Measurements from ENCODE around the gene CCM2.

CCM2 gene

DNA sequence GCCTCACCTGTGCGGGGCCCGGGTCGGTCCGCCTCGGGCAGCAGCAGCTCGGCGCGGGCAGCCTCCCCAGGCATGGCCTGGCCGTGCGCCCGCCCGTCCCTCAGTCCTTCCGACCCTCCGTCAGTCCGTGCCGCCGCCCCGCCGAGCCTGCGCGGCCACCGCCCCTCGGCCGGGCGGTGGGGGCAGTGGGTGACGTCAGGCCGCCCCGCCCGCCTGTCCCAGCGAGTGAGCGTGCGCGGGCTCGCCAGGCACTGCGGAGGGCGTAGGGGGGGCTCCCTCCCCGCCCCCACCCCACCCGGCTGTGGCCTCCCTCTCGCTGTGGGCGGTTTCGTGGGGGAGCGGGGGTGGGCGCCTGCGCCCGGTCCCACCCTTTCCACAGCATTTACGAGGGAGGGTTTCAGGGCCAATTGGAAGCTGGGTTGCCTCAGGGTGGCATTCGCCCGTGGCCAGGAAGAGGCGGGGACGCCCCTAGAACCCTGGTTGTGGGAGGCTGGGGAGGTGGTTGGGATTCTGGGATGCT is 88.9 kb downstream of the CCM2 start, which contains the start of gene NACAD:
Gene NACAD (minus strand): TSS at position 149 of the 520 bp plus-strand sequence. CDS start 75 bp downstream, at position 74.
- no peak within 1 kb of the TSS for H3K27ac ChIP-seq
- TF ChIP-seq, protein P1, sequence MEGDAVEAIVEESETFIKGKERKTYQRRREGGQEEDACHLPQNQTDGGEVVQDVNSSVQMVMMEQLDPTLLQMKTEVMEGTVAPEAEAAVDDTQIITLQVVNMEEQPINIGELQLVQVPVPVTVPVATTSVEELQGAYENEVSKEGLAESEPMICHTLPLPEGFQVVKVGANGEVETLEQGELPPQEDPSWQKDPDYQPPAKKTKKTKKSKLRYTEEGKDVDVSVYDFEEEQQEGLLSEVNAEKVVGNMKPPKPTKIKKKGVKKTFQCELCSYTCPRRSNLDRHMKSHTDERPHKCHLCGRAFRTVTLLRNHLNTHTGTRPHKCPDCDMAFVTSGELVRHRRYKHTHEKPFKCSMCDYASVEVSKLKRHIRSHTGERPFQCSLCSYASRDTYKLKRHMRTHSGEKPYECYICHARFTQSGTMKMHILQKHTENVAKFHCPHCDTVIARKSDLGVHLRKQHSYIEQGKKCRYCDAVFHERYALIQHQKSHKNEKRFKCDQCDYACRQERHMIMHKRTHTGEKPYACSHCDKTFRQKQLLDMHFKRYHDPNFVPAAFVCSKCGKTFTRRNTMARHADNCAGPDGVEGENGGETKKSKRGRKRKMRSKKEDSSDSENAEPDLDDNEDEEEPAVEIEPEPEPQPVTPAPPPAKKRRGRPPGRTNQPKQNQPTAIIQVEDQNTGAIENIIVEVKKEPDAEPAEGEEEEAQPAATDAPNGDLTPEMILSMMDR (conservative IDR thresholded peaks at IDR 0.05), result no peak

DNA sequence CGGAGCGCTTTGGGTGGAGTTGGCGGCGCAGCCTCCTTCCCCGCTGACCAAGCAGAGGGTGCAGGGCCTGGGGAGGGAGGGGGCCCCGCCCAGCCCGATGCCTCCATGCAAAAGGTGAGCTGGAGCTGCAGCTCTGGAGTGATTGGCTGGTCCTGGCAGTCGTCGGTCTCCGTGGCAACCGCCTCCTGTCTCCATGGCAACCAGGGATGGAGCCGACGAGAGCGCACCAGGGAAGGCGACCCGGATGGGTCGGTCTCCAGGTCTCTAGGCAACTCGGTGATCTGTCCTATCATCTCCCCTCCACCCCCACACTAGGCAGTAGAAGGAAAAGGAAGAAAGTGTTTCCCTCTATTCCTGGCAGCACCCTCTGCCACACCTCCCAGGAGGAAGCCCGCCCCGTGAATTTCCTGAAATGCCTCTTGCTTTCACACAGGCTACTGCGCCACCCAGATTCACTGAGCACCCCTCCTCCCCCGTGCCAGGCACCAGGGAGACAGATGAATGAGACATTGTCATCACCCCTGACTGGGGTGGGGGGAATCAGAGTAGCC is 89.4 kb downstream of the CCM2 start:
- no peak overlapping the region for H3K27ac ChIP-seq
- TF ChIP-seq, protein P1 (conservative IDR thresholded peaks at IDR 0.05), result no peak

DNA sequence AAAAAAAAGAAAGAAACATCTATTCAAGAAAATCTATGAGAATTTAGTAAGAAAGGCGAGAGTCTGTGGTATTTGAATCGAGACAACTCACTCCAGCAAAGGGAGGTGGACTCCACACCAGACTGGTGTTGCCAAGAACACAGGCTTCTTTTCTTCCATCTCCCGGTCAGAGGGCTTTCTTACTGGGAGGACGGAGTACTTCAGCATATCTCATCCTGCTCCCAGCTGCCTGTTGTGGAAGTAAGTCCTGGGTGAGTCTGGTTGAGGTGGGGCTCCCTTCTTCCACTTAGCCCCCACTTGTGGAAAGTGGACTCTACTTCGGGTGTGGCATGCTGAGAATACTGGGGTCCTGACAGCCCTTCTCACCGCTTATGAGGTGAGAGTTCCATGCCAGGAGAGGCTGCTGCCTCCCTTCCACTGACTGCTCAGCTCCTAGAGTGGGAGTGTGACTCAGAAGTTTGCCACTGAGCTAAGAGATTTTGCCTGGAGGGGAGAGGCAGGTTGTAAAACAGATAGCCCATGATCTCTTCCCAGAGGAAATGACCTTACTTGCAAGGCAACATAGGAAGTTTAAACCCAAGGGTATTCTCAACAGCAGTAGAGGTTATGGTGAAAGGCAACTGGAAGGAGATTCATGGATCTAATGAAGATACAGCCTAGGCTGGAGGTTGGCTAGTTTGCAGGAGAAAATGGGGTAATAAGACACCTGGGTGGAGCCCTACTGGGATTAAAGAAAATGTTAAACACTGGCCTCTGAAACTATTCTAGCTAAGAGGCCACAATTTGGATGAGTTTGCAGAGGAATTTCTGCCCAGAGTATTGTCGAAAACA is 92.3 kb downstream of the CCM2 start:
- TF ChIP-seq, protein P1 (conservative IDR thresholded peaks at IDR 0.05), result no peak
- H3K27ac ChIP-seq, result no peak overlapping the region

DNA sequence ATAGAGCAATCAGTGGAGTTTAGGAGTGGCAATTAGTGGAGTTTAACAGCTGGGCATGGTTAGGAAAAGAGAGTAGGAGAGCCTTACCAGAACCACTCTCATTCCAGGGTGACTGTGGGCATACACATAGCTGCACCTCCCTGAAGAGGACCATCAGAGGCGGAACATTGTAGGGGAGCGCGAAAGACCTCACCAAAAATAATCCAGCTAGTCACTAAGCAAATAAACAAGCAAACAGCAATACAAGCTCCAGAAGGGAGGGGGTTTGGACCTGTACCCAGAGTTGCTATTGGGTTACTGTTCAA is 92.9 kb downstream of the CCM2 start:
- H3K27ac ChIP-seq, result no peak overlapping the region
- TF ChIP-seq, protein P1 (conservative IDR thresholded peaks at IDR 0.05), result no peak

DNA sequence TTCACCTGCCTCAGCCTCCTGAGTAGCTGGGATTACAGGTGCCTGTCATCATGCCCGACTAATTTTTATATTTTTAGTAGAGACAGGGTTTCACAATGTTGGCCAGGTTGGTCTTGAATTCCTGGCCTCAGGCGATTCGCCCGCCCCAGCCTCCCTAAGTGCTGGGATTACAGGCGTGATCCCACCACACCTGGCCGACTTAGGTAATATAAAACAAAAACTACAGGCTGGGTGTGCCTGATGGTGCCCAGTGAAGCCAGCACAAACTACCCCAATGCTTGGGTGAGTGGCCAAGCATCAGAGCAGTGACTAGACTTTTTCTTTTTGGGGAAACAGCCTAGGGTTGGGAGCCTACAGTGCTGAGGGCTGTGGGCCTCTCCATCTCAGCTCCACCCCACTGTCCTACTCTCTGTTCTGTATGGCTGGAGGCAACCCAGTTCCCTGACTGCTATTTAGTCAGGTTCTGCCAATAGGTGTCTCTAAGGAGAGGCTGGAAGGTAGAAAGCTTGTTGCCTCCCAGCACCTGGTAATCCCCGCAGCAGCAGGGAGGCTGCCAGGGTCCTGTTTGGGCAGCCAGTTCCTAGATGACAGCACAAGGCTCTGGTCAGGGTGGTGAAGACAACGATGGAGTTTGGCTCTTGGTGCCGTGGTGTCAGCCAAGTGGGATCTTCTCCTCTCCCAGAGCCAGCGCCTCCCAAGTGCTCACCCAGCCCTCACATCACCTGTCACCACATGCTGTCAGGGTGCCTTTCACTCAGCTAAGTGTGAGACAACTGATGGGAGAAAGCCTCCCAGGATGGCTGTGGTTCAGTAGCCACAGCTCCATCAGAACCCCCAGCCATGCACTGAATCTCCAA is 99.2 kb downstream of the CCM2 start:
- TF ChIP-seq, protein P1 (conservative IDR thresholded peaks at IDR 0.05), result no peak

GRCh38 chr7:45099891-45100760 is 100.1 kb downstream of the CCM2 start:
- no peak overlapping the region for H3K27ac ChIP-seq
- TF ChIP-seq, protein P1 (conservative IDR thresholded peaks at IDR 0.05), result no peak

More for the DNA sequence above, 99.2 kb downstream of the CCM2 start:
- no peak overlapping the region for H3K27ac ChIP-seq

Measured in VCaP (cell line).